Sigmoid colon (tissue), 4 donors: Measurements from ENCODE around the gene SHB.

ENCODE experiments used
- CTCF ChIP-seq, 4 experiments: fragments of 450-650 bp in 3 of 4; fragments of 200-600 bp in 1 of 4; IDR thresholded peaks; one replicate each; pipeline ENCODE4 v1.5.1; 2016 to 2019; ENCODE audit warnings: antibody characterized with exemption in 4 of 4, mild to moderate bottlenecking in 3 of 4, moderate library complexity in 2 of 4
- EP300 ChIP-seq, 4 donors: sonication (generic); formaldehyde crosslinking; IDR thresholded peaks; one replicate each; pipeline ENCODE4 v1.6.1; 2017; ENCODE audit warnings: antibody characterized with exemption in 4 of 4
- POLR2A ChIP-seq, 2 donors: fragments of 450-650 bp; IDR thresholded peaks; one replicate each; pipeline ENCODE4 v1.6.1; 2016; ENCODE audit warnings: antibody characterized with exemption in 2 of 2, mild to moderate bottlenecking in 2 of 2, moderate library complexity in 2 of 2
- POLR2AphosphoS5 ChIP-seq, 4 donors: sonication (generic); formaldehyde crosslinking; IDR thresholded peaks; one replicate each; pipeline ENCODE4 v1.6.1; 2017; ENCODE audit warnings: antibody characterized with exemption in 4 of 4

GRCh38 chr9:37999588-38000189, 69.3 kb downstream of the SHB start:
- TF ChIP-seq CTCF (IDR thresholded peaks at IDR 0.05) (no peak), POLR2A (IDR thresholded peaks at IDR 0.05) (no peak), EP300 (IDR thresholded peaks at IDR 0.05) (no peak), POLR2AphosphoS5 (IDR thresholded peaks at IDR 0.05) (no peak)
